Measurements from ENCODE around the gene CCDC9.
"Not testable (repeated sequence)": the region's sequence is repeated elsewhere in the genome, so short reads cannot be mapped to it uniquely, and the experiment has no call there.

CCDC9 gene

GRCh38 chr19:47257411-47258169, 1.3 kb downstream of the CCDC9 start:
- H3K4me3 ChIP-seq (ENCODE audit: low read length), result peak overlapping the region; percentile 50

GRCh38 chr19:47258434-47258833, 2.1 kb downstream of the CCDC9 start:
- no peak for DNase-seq (ENCODE audit: low read depth, low spot score)
- H3K4me3 ChIP-seq (ENCODE audit: low read length), result no peak overlapping the region

More at GRCh38 chr19:47257411-47258169, 1.3 kb downstream of the CCDC9 start:
- DNase-seq (ENCODE audit: low read depth, low spot score), result no peak

GRCh38 chr19:47258895-47259555, 2.7 kb downstream of the CCDC9 start:
- DNase-seq (ENCODE audit: low read depth, low spot score), result no peak
- no peak overlapping the region for H3K4me3 ChIP-seq (ENCODE audit: low read length)

- no peak for DNase-seq (ENCODE audit: low read depth, low spot score)
- H3K4me3 ChIP-seq (ENCODE audit: low read length), result no peak overlapping the region
These were observed 4.2 kb downstream of the CCDC9 start for GRCh38 chr19:47260476-47260875.

GRCh38 chr19:47261946-47262793, 5.8 kb downstream of the CCDC9 start:
- DNase-seq (ENCODE audit: low read depth, low spot score), result not testable (repeated sequence)

GRCh38 chr19:47264629-47265028, 8.3 kb downstream of the CCDC9 start:
- H3K4me3 ChIP-seq (ENCODE audit: low read length), result no peak overlapping the region

More at GRCh38 chr19:47261946-47262793, 5.8 kb downstream of the CCDC9 start:
- H3K4me3 ChIP-seq (ENCODE audit: low read length), result not testable (repeated sequence)

GRCh38 chr19:47266401-47266941, 10.1 kb downstream of the CCDC9 start:
- H3K4me3 ChIP-seq (ENCODE audit: low read length), result no peak overlapping the region
- DNase-seq (ENCODE audit: low read depth, low spot score), result no peak

More at GRCh38 chr19:47264629-47265028, 8.3 kb downstream of the CCDC9 start:
- no peak for DNase-seq (ENCODE audit: low read depth, low spot score)

GRCh38 chr19:47267350-47267759, 11.0 kb downstream of the CCDC9 start:
- no peak for DNase-seq (ENCODE audit: low read depth, low spot score)
- H3K4me3 ChIP-seq (ENCODE audit: low read length), result no peak overlapping the region

- H3K4me3 ChIP-seq (ENCODE audit: low read length), result no peak overlapping the region
- no peak for DNase-seq (ENCODE audit: low read depth, low spot score)
These were observed 11.7 kb downstream of the CCDC9 start for GRCh38 chr19:47268028-47268427.

GRCh38 chr19:47269596-47269995, 13.3 kb downstream of the CCDC9 start:
- H3K4me3 ChIP-seq (ENCODE audit: low read length), result no peak overlapping the region
- DNase-seq (ENCODE audit: low read depth, low spot score), result no peak

GRCh38 chr19:47270408-47270807, 14.1 kb downstream of the CCDC9 start:
- H3K4me3 ChIP-seq (ENCODE audit: low read length), result no peak overlapping the region
- no peak for DNase-seq (ENCODE audit: low read depth, low spot score)

GRCh38 chr19:47271949-47272348, 15.6 kb downstream of the CCDC9 start:
- DNase-seq (ENCODE audit: low read depth, low spot score), result no peak
- no peak overlapping the region for H3K4me3 ChIP-seq (ENCODE audit: low read length)

GRCh38 chr19:47272448-47273312, 16.4 kb downstream of the CCDC9 start:
- peak overlapping the region; percentile 86 for H3K4me3 ChIP-seq (ENCODE audit: low read length)
- no peak for DNase-seq (ENCODE audit: low read depth, low spot score)

- peak; percentile 88 for DNase-seq (ENCODE audit: low read depth, low spot score)
- peak overlapping the region; percentile 86 for H3K4me3 ChIP-seq (ENCODE audit: low read length)
These were observed 17.2 kb downstream of the CCDC9 start for GRCh38 chr19:47273313-47274070.

- peak within 1 kb of the TSS; percentile 86 for H3K4me3 ChIP-seq (ENCODE audit: low read length)
- DNase-seq (ENCODE audit: low read depth, low spot score), result peak; percentile 85
These were observed 18.0 kb downstream of the CCDC9 start, which contains the start of gene INAFM1 for GRCh38 chr19:47274071-47274890. Gene INAFM1, plus strand, starts transcription at chr19:47274885. Its CDS starts 35 bp downstream, at chr19:47274920.

GRCh38 chr19:47274891-47275761, 18.8 kb downstream of the CCDC9 start:
- no peak for DNase-seq (ENCODE audit: low read depth, low spot score)
- peak overlapping the region; percentile 28; the same call in 1 of the 2 replicates for H3K4me3 ChIP-seq (ENCODE audit: low read length)

Measured in Jurkat, Clone E6-1 (cell line).